ENCODE measurements around the gene LARGE1.

The LARGE1 gene

GRCh38 chr22:33521879-33522665 lies 398.2 kb downstream of the LARGE1 start:
- no peak for ATAC-seq
- Mint-ChIP-seq H3K27ac (no peak overlapping the region), H3K4me3 (no peak overlapping the region)

DNA sequence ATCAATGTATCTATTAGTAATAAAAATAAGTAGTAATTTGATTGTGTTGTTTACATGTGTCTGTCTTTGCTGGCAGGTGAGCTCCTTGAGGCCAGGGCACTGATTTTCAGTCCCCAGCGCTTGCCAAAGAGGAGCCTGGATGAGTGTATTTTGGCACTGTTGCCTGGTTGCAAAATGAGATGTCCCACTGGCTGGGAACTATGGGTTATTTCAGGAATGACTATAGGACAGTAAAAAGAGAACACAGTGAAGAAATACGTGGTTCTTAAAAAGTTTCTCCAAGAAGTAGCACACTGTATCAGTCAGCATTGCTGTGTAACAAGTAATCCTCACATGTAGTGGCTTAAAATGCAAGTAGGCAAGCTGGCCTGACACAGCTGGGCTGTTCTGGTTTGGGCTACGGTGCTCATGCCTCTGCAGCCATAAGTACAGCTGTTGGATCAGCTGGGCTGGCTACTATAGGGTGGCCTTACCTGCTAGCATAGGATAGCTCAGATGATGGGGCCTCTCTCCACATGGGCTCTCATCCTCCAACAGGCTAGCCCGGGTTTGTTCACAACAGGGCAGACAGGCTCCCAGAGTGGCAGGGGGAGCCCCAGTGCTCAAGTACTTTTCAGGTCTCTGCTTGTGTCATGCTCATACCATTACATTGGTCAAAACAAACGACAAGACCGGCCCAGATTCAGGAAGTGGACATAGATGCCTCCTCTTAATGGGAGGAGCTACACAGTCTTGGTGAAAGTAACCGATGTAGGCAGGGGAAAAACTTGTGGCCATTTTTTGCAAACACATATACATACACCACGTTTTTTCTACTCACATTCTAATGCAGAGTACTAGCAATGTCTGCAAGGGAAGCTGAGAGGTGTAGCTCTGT lies 399.1 kb downstream of the LARGE1 start:
- DNase-seq (ENCODE audit: low spot score in 2 of 2) (no peak), ATAC-seq (no peak)
- Mint-ChIP-seq H3K4me1 (no peaks in the 10 kb centered on the region), H3K4me3 (no peak overlapping the region), H3K27ac (no peak overlapping the region), H3K36me3 (no peaks in the 10 kb centered on the region), H3K9me3 (peaks cover 3% of the 10 kb centered on the region)

More at GRCh38 chr22:33521879-33522665, 398.2 kb downstream of the LARGE1 start:
- Mint-ChIP-seq H3K9me3 (peaks cover 3% of the 10 kb centered on the region), H3K4me1 (no peaks in the 10 kb centered on the region), H3K36me3 (no peaks in the 10 kb centered on the region)
- no peak for DNase-seq (ENCODE audit: low spot score in 2 of 2)

- Mint-ChIP-seq H3K27ac (no peak overlapping the region), H3K9me3 (peaks cover 3% of the 10 kb centered on the region), H3K4me1 (no peaks in the 10 kb centered on the region), H3K36me3 (no peaks in the 10 kb centered on the region), H3K4me3 (no peak overlapping the region)
- ATAC-seq (no peak), DNase-seq (ENCODE audit: low spot score in 2 of 2) (no peak)
Measured at GRCh38 chr22:33519974-33520903, 400.0 kb downstream of the LARGE1 start.

DNA sequence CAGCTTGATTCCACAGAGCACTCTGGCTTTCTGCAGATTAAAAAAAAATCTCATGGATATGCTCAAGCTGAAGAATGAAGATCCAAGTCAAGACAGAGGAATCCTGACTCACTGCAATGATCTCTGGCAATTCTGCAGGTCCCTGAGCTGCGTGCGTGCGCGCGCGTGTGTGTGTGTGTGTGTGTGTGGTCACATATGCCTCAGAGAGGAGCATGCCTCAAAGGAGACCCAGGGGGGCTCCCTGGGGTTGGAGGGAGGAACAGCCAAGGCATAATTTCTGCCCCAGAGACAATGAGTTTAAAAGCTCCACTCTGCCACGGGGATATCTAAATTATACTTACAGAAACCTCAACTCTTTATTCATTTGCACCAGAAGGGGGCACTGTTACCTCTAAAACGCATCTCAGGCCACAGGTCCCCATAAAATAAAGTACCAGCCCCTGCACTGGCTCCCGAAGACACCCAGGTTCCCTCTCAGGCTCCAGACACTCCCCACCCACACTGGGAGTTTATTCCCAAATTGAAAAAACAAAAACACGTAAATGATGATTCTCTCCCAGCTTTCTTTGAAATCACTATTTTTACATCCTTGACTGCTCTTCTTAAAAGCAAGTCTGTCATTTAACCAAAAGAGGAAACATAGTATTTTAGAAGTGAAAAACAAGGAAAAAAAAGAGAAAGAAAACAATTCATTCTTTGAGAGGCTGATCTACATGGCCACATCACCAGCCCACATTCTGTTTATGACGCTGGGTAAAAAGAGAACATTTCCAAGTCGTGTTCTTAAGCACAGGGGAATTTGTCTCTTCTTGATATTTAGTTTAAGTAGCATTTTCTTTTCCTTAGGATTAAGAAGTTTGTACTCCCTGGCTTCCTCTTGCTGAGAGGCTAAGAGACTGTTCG lies 401.0 kb downstream of the LARGE1 start:
- no peak overlapping the region for H3K4me3 Mint-ChIP-seq
- peak overlapping the region; percentile 16 for H3K27ac Mint-ChIP-seq
- ATAC-seq: no peak
- DNase-seq (ENCODE audit: low spot score in 2 of 2): no peak
- peaks cover 3% of the 10 kb centered on the region for H3K9me3 Mint-ChIP-seq
- no peaks in the 10 kb centered on the region for H3K4me1 Mint-ChIP-seq
- H3K36me3 Mint-ChIP-seq: no peaks in the 10 kb centered on the region

GRCh38 chr22:33518405-33518804 lies 401.9 kb downstream of the LARGE1 start:
- ATAC-seq: no peak
- Mint-ChIP-seq H3K4me1 (no peaks in the 10 kb centered on the region), H3K27ac (no peak overlapping the region), H3K36me3 (no peaks in the 10 kb centered on the region), H3K9me3 (peaks cover 3% of the 10 kb centered on the region), H3K4me3 (no peak overlapping the region)
- DNase-seq (ENCODE audit: low spot score in 2 of 2): no peak

DNA sequence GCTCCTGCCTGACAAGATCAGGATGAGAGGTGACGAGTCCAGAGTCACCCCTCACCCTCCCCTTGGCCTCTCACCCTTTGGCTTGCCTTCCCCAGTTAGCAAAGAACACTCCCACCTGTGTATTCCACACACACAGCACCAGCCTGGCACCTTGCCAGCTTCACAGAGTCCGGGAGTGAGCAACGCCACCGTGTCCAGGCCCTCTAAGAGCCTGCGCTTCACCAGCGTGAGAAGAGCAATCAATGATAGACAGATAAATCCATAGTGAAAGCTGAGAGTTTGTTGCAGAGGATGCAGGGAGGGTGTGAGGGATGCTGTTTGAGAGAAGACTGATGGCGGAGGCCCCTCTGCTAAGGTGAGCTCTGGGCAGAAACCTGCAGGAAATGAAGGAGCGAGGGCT lies 404.5 kb downstream of the LARGE1 start:
- DNase-seq (ENCODE audit: low spot score in 2 of 2): no peak
- Mint-ChIP-seq H3K27ac (no peak overlapping the region), H3K4me1 (no peaks in the 10 kb centered on the region), H3K36me3 (no peaks in the 10 kb centered on the region), H3K4me3 (no peak overlapping the region), H3K9me3 (no peaks in the 10 kb centered on the region)
- no peak for ATAC-seq

- ATAC-seq (no peak), DNase-seq (ENCODE audit: low spot score in 2 of 2) (no peak)
- Mint-ChIP-seq H3K27ac (no peak overlapping the region), H3K9me3 (no peaks in the 10 kb centered on the region), H3K4me3 (no peak overlapping the region), H3K36me3 (no peaks in the 10 kb centered on the region), H3K4me1 (no peaks in the 10 kb centered on the region)
Measured at GRCh38 chr22:33513388-33514338, 406.6 kb downstream of the LARGE1 start.

DNA sequence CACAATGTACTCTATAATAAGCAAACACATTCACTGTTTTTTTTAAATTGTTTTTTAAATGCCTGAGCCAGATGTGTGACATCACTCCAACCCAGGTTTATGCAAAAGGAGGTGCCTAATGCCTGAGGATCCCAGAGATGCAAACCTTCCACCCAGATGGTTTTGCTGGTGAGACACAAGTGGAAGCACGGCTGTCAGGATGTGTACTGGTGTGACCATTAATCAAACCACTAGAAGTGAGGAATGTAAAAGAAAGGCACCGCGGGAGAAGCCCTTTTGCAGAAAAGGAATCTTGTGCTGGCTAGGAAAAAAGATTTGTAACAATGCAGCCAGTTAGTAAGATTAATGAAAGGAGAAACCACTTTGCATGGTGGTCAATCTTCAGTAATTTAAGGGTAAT lies 407.4 kb downstream of the LARGE1 start:
- ATAC-seq: no peak
- no peak overlapping the region for H3K4me3 Mint-ChIP-seq
- H3K4me1 Mint-ChIP-seq: no peaks in the 10 kb centered on the region
- no peak for DNase-seq (ENCODE audit: low spot score in 2 of 2)
- H3K36me3 Mint-ChIP-seq: no peaks in the 10 kb centered on the region
- peaks cover 2% of the 10 kb centered on the region for H3K9me3 Mint-ChIP-seq
- H3K27ac Mint-ChIP-seq: no peak overlapping the region

DNA sequence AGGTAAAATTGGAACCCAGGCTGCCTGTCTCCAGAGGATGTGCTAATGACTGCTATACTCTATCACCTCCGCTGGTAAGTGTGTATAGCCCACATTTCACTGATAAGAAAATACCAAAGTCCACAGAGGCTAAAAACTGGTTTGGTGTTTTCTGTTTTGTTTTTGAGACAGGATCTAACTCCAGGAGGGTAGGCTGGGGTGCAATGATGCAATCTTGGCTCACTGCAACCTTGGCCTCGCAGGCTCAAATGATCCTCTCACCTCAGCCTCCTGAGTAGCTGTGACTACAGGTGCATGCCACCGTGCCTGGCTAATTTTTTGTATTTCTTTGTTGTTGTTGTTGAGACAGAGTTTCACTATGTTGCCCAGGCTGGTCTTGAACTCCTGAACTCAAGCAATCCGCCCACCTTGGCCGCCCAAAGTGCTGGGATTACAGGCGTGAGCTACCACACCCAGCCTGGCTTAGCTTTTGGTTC lies 409.8 kb downstream of the LARGE1 start:
- H3K4me3 Mint-ChIP-seq: no peak overlapping the region
- ATAC-seq (no peak), DNase-seq (ENCODE audit: low spot score in 2 of 2) (no peak)
- H3K4me1 Mint-ChIP-seq: no peaks in the 10 kb centered on the region
- peaks cover 2% of the 10 kb centered on the region for H3K9me3 Mint-ChIP-seq
- no peak overlapping the region for H3K27ac Mint-ChIP-seq
- H3K36me3 Mint-ChIP-seq: no peaks in the 10 kb centered on the region

GRCh38 chr22:33504941-33505625 lies 415.2 kb downstream of the LARGE1 start:
- no peaks in the 10 kb centered on the region for H3K36me3 Mint-ChIP-seq
- no peaks in the 10 kb centered on the region for H3K4me1 Mint-ChIP-seq
- H3K27ac Mint-ChIP-seq: no peak overlapping the region
- H3K4me3 Mint-ChIP-seq: no peak overlapping the region
- ATAC-seq: no peak
- no peak for DNase-seq (ENCODE audit: low spot score in 2 of 2)
- peaks cover 5% of the 10 kb centered on the region for H3K9me3 Mint-ChIP-seq

GRCh38 chr22:33496112-33496511 lies 424.2 kb downstream of the LARGE1 start:
- DNase-seq (ENCODE audit: low spot score in 2 of 2): no peak
- H3K4me1 Mint-ChIP-seq: no peaks in the 10 kb centered on the region
- H3K36me3 Mint-ChIP-seq: no peaks in the 10 kb centered on the region
- no peak overlapping the region for H3K27ac Mint-ChIP-seq
- no peak overlapping the region for H3K4me3 Mint-ChIP-seq
- H3K9me3 Mint-ChIP-seq: peaks cover 9% of the 10 kb centered on the region
- ATAC-seq: no peak

GRCh38 chr22:33493476-33494205 lies 426.6 kb downstream of the LARGE1 start:
- H3K9me3 Mint-ChIP-seq: peaks cover 9% of the 10 kb centered on the region
- no peaks in the 10 kb centered on the region for H3K4me1 Mint-ChIP-seq
- ATAC-seq: no peak
- H3K36me3 Mint-ChIP-seq: no peaks in the 10 kb centered on the region
- no peak overlapping the region for H3K27ac Mint-ChIP-seq
- DNase-seq (ENCODE audit: low spot score in 2 of 2): no peak
- H3K4me3 Mint-ChIP-seq: no peak overlapping the region
